SK-N-SH (cell line): ENCODE data around the gene RNF111.

Experiments used
- CTCF ChIP-seq: fragments of 200-600 bp; sonication (generic); IDR thresholded peaks from 2 replicates; pipeline ENCODE4 v1.6.1; 2017; ENCODE audit warnings: antibody characterized with exemption, mild to moderate bottlenecking, moderate library complexity
- MXI1 ChIP-seq: IDR thresholded peaks from 2 replicates; pipeline ENCODE4 v1.6.1; 2012; ENCODE audit warnings: mild to moderate bottlenecking, low read depth, low read length, improper control_type of control experiment
- POLR2AphosphoS5 ChIP-seq: IDR thresholded peaks from 2 replicates; pipeline ENCODE4 v1.6.1; 2012; ENCODE audit warnings: low read depth, low read length
- RFX5 ChIP-seq: IDR thresholded peaks from 2 replicates; pipeline ENCODE4 v1.6.1; 2012; ENCODE audit warnings: mild to moderate bottlenecking, improper control_type of control experiment, low read length

GRCh38 chr15:59029554-59029953 lies 42.1 kb downstream of the RNF111 start:
- TF ChIP-seq CTCF: no peak
- no peak for TF ChIP-seq POLR2AphosphoS5
- TF ChIP-seq MXI1: no peak
- no peak for TF ChIP-seq RFX5
